WI38 (cell line): ENCODE results near the gene CHMP5.

Experiments
- H3K4me3 ChIP-seq: 2 replicates; pipeline ENCODE4 v1.5.1; 2011; ENCODE audit warnings: low read depth, mild to moderate bottlenecking, control low read depth, low read length
- CTCF ChIP-seq: IDR thresholded peaks from 2 replicates; pipeline ENCODE4 v1.5.1; 2012; ENCODE audit warnings: low read depth, mild to moderate bottlenecking, control low read depth, low read length

CHMP5 gene

GRCh38 chr9:33329117-33329563 lies 64.3 kb downstream of the CHMP5 start:
- no peak for TF ChIP-seq CTCF
- H3K4me3 ChIP-seq: no peak overlapping the region

- H3K4me3 ChIP-seq: no peak overlapping the region
- TF ChIP-seq CTCF: no peak
Observed at GRCh38 chr9:33329979-33330378, 65.1 kb downstream of the CHMP5 start.

GRCh38 chr9:33331377-33331891 lies 66.6 kb downstream of the CHMP5 start:
- TF ChIP-seq CTCF: no peak
- no peak overlapping the region for H3K4me3 ChIP-seq
